Astrocyte (in vitro differentiated cells and primary cell): ENCODE results near the gene GCSAM. TPM values are rescaled to one million over a fixed set of nuclear protein-coding genes. Genes with fewer than 3 reads are reported as not detected.

Source experiments
- DNase-seq: peaks from one replicate; pipeline ENCODE4 v3.0.0-alpha.2; 2010; ENCODE audit warnings: low read depth
- FAIRE-seq: peaks from 2 replicates; lab custom pipeline; 2011; peaks lifted over from hg19 to GRCh38; lab: Jason Lieb, UNC
- H2AFZ ChIP-seq: 2 replicates; pipeline ENCODE4 v1.6.0; 2012; ENCODE audit warnings: low read depth, low read length, inconsistent platforms
- H3K27ac ChIP-seq: 2 replicates; pipeline ENCODE4 v1.5.1; 2011; ENCODE audit warnings: low read depth, low read length, inconsistent platforms
- H3K27me3 ChIP-seq: 2 replicates; pipeline ENCODE4 v1.6.0; 2011; ENCODE audit warnings: low read length, inconsistent platforms; ENCODE audit not compliant: insufficient read depth
- H3K36me3 ChIP-seq: 2 replicates; pipeline ENCODE4 v1.5.1; 2011; ENCODE audit warnings: low read length, inconsistent platforms; ENCODE audit not compliant: insufficient read depth
- H3K4me1 ChIP-seq: 2 replicates; pipeline ENCODE4 v1.5.1; 2011; ENCODE audit warnings: low read length, inconsistent platforms; ENCODE audit not compliant: insufficient read depth
- H3K4me2 ChIP-seq: 2 replicates; pipeline ENCODE4 v1.6.0; 2012; ENCODE audit warnings: low read length, inconsistent platforms
- H3K4me3 ChIP-seq: 2 replicates; pipeline ENCODE4 v1.5.1; 2011; ENCODE audit warnings: low read depth, mild to moderate bottlenecking, low read length, inconsistent platforms; ENCODE audit not compliant: insufficient read depth
- H3K79me2 ChIP-seq: 2 replicates; pipeline ENCODE4 v1.6.0; 2012; ENCODE audit warnings: mild to moderate bottlenecking, low read length, inconsistent platforms; ENCODE audit not compliant: insufficient read depth
- H3K9ac ChIP-seq: 2 replicates; pipeline ENCODE4 v1.6.0; 2012; ENCODE audit warnings: mild to moderate bottlenecking, low read length, inconsistent platforms
- H3K9me3 ChIP-seq: 2 replicates; pipeline ENCODE4 v1.5.1; 2012; ENCODE audit warnings: low read depth, mild to moderate bottlenecking, low read length, inconsistent platforms; ENCODE audit not compliant: insufficient read depth
- H4K20me1 ChIP-seq: 2 replicates; pipeline ENCODE4 v1.6.0; 2012; ENCODE audit warnings: low read length, inconsistent platforms; ENCODE audit not compliant: insufficient read depth
- H3K27ac Mint-ChIP-seq: one replicate; pipeline ENCODE4 v1.8.0; 2021; ENCODE audit warnings: mild to moderate bottlenecking, mixed read lengths; ENCODE audit not compliant: unreplicated experiment
- H3K27me3 Mint-ChIP-seq: one replicate; pipeline ENCODE4 v1.8.0; 2021; ENCODE audit warnings: low read depth, mixed read lengths; ENCODE audit not compliant: unreplicated experiment
- H3K36me3 Mint-ChIP-seq: one replicate; pipeline ENCODE4 v1.8.0; 2021; ENCODE audit warnings: low read depth, mixed read lengths; ENCODE audit not compliant: unreplicated experiment
- H3K4me1 Mint-ChIP-seq: one replicate; pipeline ENCODE4 v1.8.0; 2021; ENCODE audit warnings: low read depth, mixed read lengths; ENCODE audit not compliant: unreplicated experiment
- H3K4me3 Mint-ChIP-seq: one replicate; pipeline ENCODE4 v1.8.0; 2021; ENCODE audit warnings: mild to moderate bottlenecking, moderate library complexity, mixed read lengths; ENCODE audit not compliant: unreplicated experiment
- H3K9me3 Mint-ChIP-seq: one replicate; pipeline ENCODE4 v1.8.0; 2021; ENCODE audit warnings: mild to moderate bottlenecking, mixed read lengths; ENCODE audit not compliant: unreplicated experiment
- EZH2 ChIP-seq: IDR thresholded peaks from 2 replicates; pipeline ENCODE4 v1.6.1; 2012; ENCODE audit warnings: mild to moderate bottlenecking, low read length, inconsistent platforms; ENCODE audit not compliant: insufficient read depth
- total RNA-seq: library from RNA; stranded (reverse); gene quantifications from 2 replicates; pipeline ENCODE4 v1.2.1, GENCODE V29; 2021
- TF ChIP-seq, protein P1 (sequence below): IDR thresholded peaks from 2 replicates; pipeline ENCODE4 v1.5.1; 2011; ENCODE audit warnings: low read depth, mild to moderate bottlenecking, inconsistent platforms, low read length, moderate library complexity; ENCODE audit not compliant: insufficient read depth

Gene GCSAM
- total RNA-seq, 1 donor from 2014 or later, result not detected

DNA sequence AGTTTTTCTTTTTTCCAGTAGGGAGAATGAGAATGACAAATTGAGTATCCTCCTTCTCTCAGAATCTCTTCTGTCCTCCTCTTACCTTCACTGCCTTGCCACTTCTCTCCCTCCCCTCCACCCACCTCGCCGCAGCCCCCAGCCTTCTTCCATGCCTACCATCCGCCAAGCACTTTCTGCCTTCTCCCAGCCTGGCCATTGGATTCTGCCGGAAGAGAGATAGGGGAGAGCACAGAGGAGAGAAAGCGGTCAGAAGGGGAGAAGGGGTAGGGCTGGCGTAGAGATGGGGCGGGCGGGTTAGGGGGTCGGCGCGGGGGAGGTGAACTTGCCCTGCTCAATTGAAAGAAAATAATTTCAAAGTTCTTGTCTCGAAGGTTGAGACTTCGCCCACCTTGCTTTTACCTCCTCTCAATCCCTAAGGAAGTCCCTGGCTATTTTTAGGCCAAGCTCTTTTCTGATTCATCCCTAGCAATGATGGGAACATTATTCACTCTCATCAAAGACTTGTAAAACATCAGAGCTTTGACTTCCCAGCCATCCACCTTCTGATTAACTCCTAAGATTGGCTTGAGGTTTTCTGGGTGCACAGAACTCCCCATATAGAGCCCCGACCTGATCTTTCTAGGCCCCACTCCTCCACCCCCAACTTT lies 46.0 kb downstream of the GCSAM start:
- Histone ChIP-seq H3K4me2 (peak overlapping the region; percentile 85), H3K4me3 (peak overlapping the region; percentile 75), H3K79me2 (peaks cover 47% of the 10 kb centered on the region), H4K20me1 (peaks cover 23% of the 10 kb centered on the region), H3K36me3 (no peaks in the 10 kb centered on the region), H3K9me3 (no peaks in the 10 kb centered on the region), H3K27ac (peak overlapping the region; percentile 89), H3K4me1 (peaks cover 16% of the 10 kb centered on the region), H2AFZ (peak overlapping the region; percentile 91), H3K27me3 (no peaks in the 10 kb centered on the region), H3K9ac (peak overlapping the region; percentile 94)
- DNase-seq (peak; percentile 57), FAIRE-seq (peak; percentile 92)
- TF ChIP-seq, protein P1, sequence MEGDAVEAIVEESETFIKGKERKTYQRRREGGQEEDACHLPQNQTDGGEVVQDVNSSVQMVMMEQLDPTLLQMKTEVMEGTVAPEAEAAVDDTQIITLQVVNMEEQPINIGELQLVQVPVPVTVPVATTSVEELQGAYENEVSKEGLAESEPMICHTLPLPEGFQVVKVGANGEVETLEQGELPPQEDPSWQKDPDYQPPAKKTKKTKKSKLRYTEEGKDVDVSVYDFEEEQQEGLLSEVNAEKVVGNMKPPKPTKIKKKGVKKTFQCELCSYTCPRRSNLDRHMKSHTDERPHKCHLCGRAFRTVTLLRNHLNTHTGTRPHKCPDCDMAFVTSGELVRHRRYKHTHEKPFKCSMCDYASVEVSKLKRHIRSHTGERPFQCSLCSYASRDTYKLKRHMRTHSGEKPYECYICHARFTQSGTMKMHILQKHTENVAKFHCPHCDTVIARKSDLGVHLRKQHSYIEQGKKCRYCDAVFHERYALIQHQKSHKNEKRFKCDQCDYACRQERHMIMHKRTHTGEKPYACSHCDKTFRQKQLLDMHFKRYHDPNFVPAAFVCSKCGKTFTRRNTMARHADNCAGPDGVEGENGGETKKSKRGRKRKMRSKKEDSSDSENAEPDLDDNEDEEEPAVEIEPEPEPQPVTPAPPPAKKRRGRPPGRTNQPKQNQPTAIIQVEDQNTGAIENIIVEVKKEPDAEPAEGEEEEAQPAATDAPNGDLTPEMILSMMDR, result no peak
- TF ChIP-seq EZH2, result no peak
- Mint-ChIP-seq H3K4me3 (peak overlapping the region; percentile 99), H3K27ac (peak overlapping the region; percentile 94), H3K4me1 (peaks cover 27% of the 10 kb centered on the region), H3K9me3 (no peaks in the 10 kb centered on the region), H3K27me3 (no peaks in the 10 kb centered on the region), H3K36me3 (peaks cover 10% of the 10 kb centered on the region)

DNA sequence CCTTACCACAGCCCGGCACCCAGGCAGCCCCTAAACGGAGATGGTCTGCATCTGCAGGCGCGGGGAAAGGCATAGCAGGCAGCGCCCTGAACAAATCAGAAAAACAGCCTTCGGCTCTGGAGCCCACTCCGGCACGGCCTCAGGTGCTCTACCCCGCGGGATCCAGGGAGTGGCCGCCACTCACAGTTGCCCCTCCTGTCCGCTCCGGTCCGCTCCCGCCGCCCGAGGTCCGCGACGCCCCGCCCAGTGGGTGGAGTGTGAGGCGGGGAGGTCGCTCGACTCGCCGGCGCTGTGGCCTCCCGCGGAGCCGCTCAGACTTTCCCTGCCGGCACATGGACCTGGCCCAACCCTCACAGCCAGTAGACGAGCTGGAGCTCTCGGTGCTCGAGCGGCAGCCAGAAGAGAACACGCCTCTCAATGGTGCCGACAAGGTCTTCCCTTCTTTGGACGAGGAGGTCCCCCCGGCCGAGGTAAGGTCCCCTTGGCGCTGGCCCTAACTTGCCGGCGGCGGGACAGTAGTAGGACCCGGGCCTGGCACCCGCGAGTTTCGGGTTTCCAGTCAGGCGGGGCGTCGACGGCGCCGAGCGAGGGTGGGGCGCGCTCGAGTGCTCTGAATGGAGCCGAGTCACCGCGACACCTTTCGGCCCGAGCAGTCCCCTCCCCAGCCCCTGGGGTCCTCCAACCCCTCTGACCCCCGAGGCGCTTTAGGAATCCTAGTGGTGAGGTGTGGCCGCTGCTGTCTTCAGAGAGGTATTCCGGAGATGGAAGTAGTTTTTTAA lies 46.8 kb downstream of the GCSAM start, which contains the start of gene C3orf52:
C3orf52 (plus strand) TSS at position 314 of the 779 bp plus-strand sequence; CDS start at position 333, 19 bp downstream.
- peaks cover 10% of the 10 kb centered on the region for H3K36me3 Mint-ChIP-seq
- FAIRE-seq (no peak), DNase-seq (peak; percentile 70)
- Histone ChIP-seq H3K79me2 (peaks cover 41% of the 10 kb centered on the region), H3K36me3 (no peaks in the 10 kb centered on the region), H3K4me3 (peak within 1 kb of the TSS; percentile 75), H3K27ac (peak within 1 kb of the TSS; percentile 89), H3K27me3 (no peaks in the 10 kb centered on the region), H3K9ac (peak within 1 kb of the TSS; percentile 94), H2AFZ (peak within 1 kb of the TSS; percentile 91), H3K9me3 (no peaks in the 10 kb centered on the region), H3K4me1 (peaks cover 14% of the 10 kb centered on the region), H4K20me1 (peaks cover 21% of the 10 kb centered on the region), H3K4me2 (peak within 1 kb of the TSS; percentile 85)
- TF ChIP-seq, protein P1, result no peak
- no peak for TF ChIP-seq EZH2
- H3K27ac Mint-ChIP-seq, result peak within 1 kb of the TSS; percentile 94
- no peaks in the 10 kb centered on the region for H3K27me3 Mint-ChIP-seq
- H3K4me3 Mint-ChIP-seq, result peak within 1 kb of the TSS; percentile 99
- H3K4me1 Mint-ChIP-seq, result peaks cover 27% of the 10 kb centered on the region
- no peaks in the 10 kb centered on the region for H3K9me3 Mint-ChIP-seq
